ENCODE data around the gene CCDC57.
"Not testable (repeated sequence)": the region's sequence is repeated elsewhere in the genome, so short reads cannot be mapped to it uniquely, and the experiment has no call there.

The CCDC57 gene

GRCh38 chr17:82200743-82201497 lies 11.7 kb downstream of the CCDC57 start:
- DNase-seq = no peak

GRCh38 chr17:82200135-82200534 lies 12.5 kb downstream of the CCDC57 start:
- DNase-seq = no peak

GRCh38 chr17:82199496-82199895 lies 13.1 kb downstream of the CCDC57 start:
- no peak for DNase-seq

- DNase-seq = no peak
Observed at GRCh38 chr17:82198092-82198491, 14.6 kb downstream of the CCDC57 start.

- no peak for DNase-seq
Observed at GRCh38 chr17:82195675-82196672, 16.7 kb downstream of the CCDC57 start.

- DNase-seq = no peak
Observed at GRCh38 chr17:82194765-82195164, 17.9 kb downstream of the CCDC57 start.

- peak; percentile 71 for DNase-seq
Observed at GRCh38 chr17:82193520-82194220, 19.0 kb downstream of the CCDC57 start.

GRCh38 chr17:82193050-82193449 lies 19.6 kb downstream of the CCDC57 start:
- not testable (repeated sequence) for DNase-seq

- no peak for DNase-seq
Observed at GRCh38 chr17:82188001-82188961, 24.4 kb downstream of the CCDC57 start.

- no peak for DNase-seq
Observed at GRCh38 chr17:82187500-82187899, 25.1 kb downstream of the CCDC57 start.

- no peak for DNase-seq
Observed at GRCh38 chr17:82186221-82186620, 26.4 kb downstream of the CCDC57 start.

GRCh38 chr17:82184761-82185160 lies 27.9 kb downstream of the CCDC57 start:
- DNase-seq = no peak

- no peak for DNase-seq
Observed at GRCh38 chr17:82180776-82181528, 31.7 kb downstream of the CCDC57 start.

- DNase-seq = no peak
Observed at GRCh38 chr17:82179946-82180475, 32.6 kb downstream of the CCDC57 start.

- no peak for DNase-seq
Observed at GRCh38 chr17:82179412-82179811, 33.2 kb downstream of the CCDC57 start.

- DNase-seq = no peak
Observed at GRCh38 chr17:82178499-82179261, 34.0 kb downstream of the CCDC57 start.

GRCh38 chr17:82177761-82178498 lies 34.7 kb downstream of the CCDC57 start:
- DNase-seq = no peak

- DNase-seq = no peak
Observed at GRCh38 chr17:82177276-82177675, 35.4 kb downstream of the CCDC57 start.

GRCh38 chr17:82175951-82176350 lies 36.7 kb downstream of the CCDC57 start:
- no peak for DNase-seq
